HUES6 (cell line): Measurements from ENCODE around the gene ZNF516.

ENCODE experiments used
- H3K27ac ChIP-seq: 2 replicates; pipeline ENCODE4 v1.7.0; 2013; ENCODE audit warnings: low read depth, mild to moderate bottlenecking, low read length, inconsistent platforms
- H3K27me3 ChIP-seq: 2 replicates; pipeline ENCODE4 v1.6.1; 2013; ENCODE audit warnings: low read length; ENCODE audit not compliant: control insufficient read depth, insufficient read depth
- H3K36me3 ChIP-seq: 2 replicates; pipeline ENCODE4 v1.6.1; 2013; ENCODE audit warnings: low read length; ENCODE audit not compliant: control insufficient read depth, insufficient read depth
- H3K4me1 ChIP-seq: 2 replicates; pipeline ENCODE4 v1.6.1; 2013; ENCODE audit warnings: low read length; ENCODE audit not compliant: control insufficient read depth, insufficient read depth
- H3K4me3 ChIP-seq: 2 replicates; pipeline ENCODE4 v1.5.1; 2013; ENCODE audit warnings: low read depth, low read length
- H3K9ac ChIP-seq: one replicate; pipeline ENCODE4 v1.6.1; 2013; ENCODE audit warnings: mild to moderate bottlenecking, low read length
- H3K9me3 ChIP-seq: 2 replicates; pipeline ENCODE4 v1.6.1; 2013; ENCODE audit warnings: low read depth, low read length; ENCODE audit not compliant: control insufficient read depth, insufficient read depth

The ZNF516 gene

DNA sequence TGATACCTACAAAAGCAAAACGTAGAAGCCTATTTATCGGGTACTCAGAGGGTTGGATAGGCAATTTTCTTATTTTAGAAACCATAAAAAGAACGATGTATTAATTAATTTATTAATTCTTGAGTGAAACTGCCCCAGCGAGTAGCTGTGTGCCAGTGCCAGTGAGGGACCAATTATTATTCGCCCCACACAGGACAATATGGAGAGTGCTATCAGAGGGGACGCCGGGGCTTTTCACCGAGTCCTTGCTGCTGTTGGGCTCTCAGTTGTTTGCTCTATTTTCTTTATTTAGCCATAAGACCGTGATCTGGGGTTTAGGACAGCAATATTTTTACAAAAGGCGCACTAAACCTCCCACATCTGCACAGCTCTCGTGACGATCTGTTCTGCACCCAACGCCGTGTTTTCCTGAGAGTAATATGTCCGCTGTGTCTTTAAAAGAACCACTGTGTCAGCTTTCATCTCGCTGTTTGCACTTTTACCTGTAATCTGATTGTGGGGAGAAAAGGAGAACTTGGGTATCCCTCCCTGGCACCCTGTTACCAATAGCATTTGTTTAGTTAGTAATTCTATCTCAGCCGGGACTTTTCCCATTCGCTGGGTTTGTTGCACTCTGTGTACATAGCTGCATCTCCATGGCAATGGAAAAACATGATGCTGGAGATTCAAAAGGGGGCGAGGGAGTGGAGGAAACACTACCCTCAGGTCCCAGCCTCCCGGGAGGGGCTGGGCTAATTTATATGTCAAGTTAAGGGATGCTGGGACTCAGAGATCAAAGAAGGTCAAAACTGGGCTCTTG is 30.1 kb upstream of the ZNF516 start:
- Histone ChIP-seq H3K27me3 (no peaks in the 10 kb centered on the region), H3K4me1 (peaks cover 47% of the 10 kb centered on the region), H3K36me3 (no peaks in the 10 kb centered on the region), H3K27ac (no peak overlapping the region), H3K4me3 (peak overlapping the region; percentile 57), H3K9ac (peak overlapping the region; percentile 42), H3K9me3 (no peaks in the 10 kb centered on the region)

- Histone ChIP-seq H3K4me1 (peaks cover 49% of the 10 kb centered on the region), H3K27me3 (no peaks in the 10 kb centered on the region), H3K4me3 (no peak overlapping the region), H3K27ac (no peak overlapping the region), H3K9me3 (no peaks in the 10 kb centered on the region), H3K36me3 (no peaks in the 10 kb centered on the region), H3K9ac (no peak overlapping the region)
Measured at GRCh38 chr18:76524477-76524876, 29.4 kb upstream of the ZNF516 start.

DNA sequence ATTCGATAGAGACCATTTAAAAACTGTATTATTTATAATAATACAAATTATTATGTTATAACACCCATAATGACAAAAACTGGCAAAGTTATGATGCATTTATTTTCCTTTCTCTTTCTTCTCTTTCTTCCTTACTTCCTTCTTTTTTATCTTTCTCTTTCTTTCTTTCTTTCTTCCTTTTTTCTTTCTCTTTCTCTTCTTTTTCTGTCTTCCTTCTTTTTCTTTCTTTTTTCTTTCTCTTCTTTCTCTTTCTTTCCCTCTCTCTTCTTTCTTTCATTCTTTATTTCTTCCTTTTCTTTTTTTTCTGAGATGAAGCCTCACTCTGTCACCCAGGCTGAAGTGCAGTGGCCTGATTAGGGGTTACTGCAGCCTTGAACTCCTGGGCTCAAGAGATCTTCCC is 27.5 kb upstream of the ZNF516 start:
- peaks cover 50% of the 10 kb centered on the region for H3K4me1 ChIP-seq
- no peak overlapping the region for H3K9ac ChIP-seq
- H3K9me3 ChIP-seq = no peaks in the 10 kb centered on the region
- H3K36me3 ChIP-seq = no peaks in the 10 kb centered on the region
- H3K27ac ChIP-seq = no peak overlapping the region
- H3K4me3 ChIP-seq = no peak overlapping the region
- no peaks in the 10 kb centered on the region for H3K27me3 ChIP-seq

DNA sequence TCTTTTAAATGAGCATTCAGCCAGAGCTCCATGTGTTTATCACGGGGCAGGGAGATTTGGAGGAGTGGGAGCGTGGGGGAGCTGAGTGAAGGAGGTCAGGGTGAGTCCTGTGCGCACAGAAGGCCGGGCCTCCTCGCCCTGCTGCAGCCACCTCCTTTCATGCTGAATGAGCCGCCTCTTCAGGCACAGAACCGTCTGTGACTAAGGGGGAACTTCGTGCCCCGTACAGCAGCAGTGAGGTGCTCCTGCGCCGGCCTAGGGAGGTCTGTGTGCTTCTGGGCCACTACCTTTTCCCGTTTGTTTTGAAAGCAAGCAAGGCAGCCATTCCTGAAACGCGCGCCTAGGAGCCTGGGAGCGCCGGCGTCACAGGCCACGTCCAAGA is 27.1 kb upstream of the ZNF516 start:
- Histone ChIP-seq H3K9ac (peak overlapping the region; percentile 61), H3K27ac (peak overlapping the region; percentile 74; the same call in 1 of the 2 replicates)

DNA sequence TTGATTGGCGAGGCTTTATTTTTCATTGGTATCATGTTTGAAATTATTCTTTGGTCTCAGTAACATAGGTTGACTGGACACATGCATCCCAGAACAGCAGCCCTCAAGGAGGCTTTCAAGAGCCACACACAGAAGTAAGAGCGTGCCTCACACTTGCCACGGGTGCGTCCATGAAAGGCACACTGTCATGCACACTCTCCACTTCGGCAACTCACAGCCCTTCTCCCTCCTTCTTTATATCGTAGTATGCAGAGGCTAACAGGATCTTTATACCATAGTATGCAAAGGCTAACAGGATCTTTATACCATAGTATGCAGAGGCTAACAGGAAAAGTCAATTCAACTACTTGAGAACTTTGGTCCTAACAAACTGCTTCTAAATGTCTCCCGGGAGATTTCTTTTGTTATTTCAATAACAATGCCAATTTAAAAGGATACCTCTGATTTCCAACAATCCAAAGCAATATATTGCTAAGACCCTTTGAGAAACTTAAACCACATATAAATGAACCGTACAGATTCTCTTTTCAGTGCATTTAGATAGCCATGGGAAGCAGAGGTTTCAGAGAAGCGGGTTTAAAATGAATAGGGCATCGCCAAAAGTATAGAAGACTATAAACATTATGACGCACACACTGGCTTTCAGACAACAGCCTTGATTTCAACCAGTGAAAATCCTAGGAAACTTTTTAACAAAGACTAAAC is 26.5 kb upstream of the ZNF516 start:
- Histone ChIP-seq H3K4me1 (peaks cover 52% of the 10 kb centered on the region), H3K9ac (peak overlapping the region; percentile 61)

More for the DNA sequence above, 27.1 kb upstream of the ZNF516 start:
- Histone ChIP-seq H3K36me3 (no peaks in the 10 kb centered on the region), H3K4me3 (peak overlapping the region; percentile 11; the same call in 1 of the 2 replicates), H3K27me3 (no peaks in the 10 kb centered on the region), H3K4me1 (peaks cover 52% of the 10 kb centered on the region), H3K9me3 (no peaks in the 10 kb centered on the region)

GRCh38 chr18:76518860-76519538 is 24.0 kb upstream of the ZNF516 start:
- H3K27me3 ChIP-seq = no peaks in the 10 kb centered on the region
- peaks cover 45% of the 10 kb centered on the region for H3K4me1 ChIP-seq
- peak overlapping the region; percentile 20 for H3K9ac ChIP-seq
- peak overlapping the region; percentile 20; the same call in 1 of the 2 replicates for H3K27ac ChIP-seq
- H3K9me3 ChIP-seq = no peaks in the 10 kb centered on the region
- H3K4me3 ChIP-seq = peak overlapping the region; percentile 63
- no peaks in the 10 kb centered on the region for H3K36me3 ChIP-seq

More for the DNA sequence above, 26.5 kb upstream of the ZNF516 start:
- H3K4me3 ChIP-seq = peak overlapping the region; percentile 11; the same call in 1 of the 2 replicates
- no peaks in the 10 kb centered on the region for H3K27me3 ChIP-seq
- H3K9me3 ChIP-seq = no peaks in the 10 kb centered on the region
- H3K27ac ChIP-seq = peak overlapping the region; percentile 74; the same call in 1 of the 2 replicates
- no peaks in the 10 kb centered on the region for H3K36me3 ChIP-seq

- no peaks in the 10 kb centered on the region for H3K9me3 ChIP-seq
- H3K27me3 ChIP-seq = no peaks in the 10 kb centered on the region
- peak overlapping the region; percentile 63 for H3K4me3 ChIP-seq
- peaks cover 45% of the 10 kb centered on the region for H3K4me1 ChIP-seq
- no peaks in the 10 kb centered on the region for H3K36me3 ChIP-seq
- H3K9ac ChIP-seq = peak overlapping the region; percentile 20
- H3K27ac ChIP-seq = peak overlapping the region; percentile 20; the same call in 1 of the 2 replicates
Measured at GRCh38 chr18:76518123-76518859, 23.2 kb upstream of the ZNF516 start.

GRCh38 chr18:76515576-76515975 is 20.5 kb upstream of the ZNF516 start:
- Histone ChIP-seq H3K4me3 (no peak overlapping the region), H3K36me3 (no peaks in the 10 kb centered on the region), H3K4me1 (peaks cover 26% of the 10 kb centered on the region), H3K27me3 (no peaks in the 10 kb centered on the region), H3K27ac (no peak overlapping the region), H3K9ac (no peak overlapping the region), H3K9me3 (no peaks in the 10 kb centered on the region)

DNA sequence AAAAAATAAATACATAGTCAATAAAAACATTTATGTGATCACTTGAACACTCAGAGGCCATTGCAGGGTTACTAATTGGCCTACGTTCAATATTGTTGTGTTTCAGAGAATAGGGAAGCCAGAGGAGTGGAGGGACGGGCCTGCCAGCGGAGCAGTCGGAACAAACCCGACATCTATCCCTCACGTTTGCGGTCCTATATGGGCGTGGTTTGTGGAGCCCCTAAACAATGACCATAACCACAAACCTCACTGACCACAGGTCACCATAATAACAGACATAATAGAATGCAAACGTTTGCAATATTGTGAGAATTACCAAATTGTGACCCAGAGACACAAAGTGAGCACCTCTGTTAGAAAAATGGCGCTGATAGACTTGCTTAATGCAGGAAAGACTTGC is 19.5 kb upstream of the ZNF516 start:
- no peaks in the 10 kb centered on the region for H3K9me3 ChIP-seq
- H3K4me3 ChIP-seq = no peak overlapping the region
- H3K27me3 ChIP-seq = no peaks in the 10 kb centered on the region
- H3K27ac ChIP-seq = no peak overlapping the region
- H3K4me1 ChIP-seq = peaks cover 22% of the 10 kb centered on the region
- H3K9ac ChIP-seq = no peak overlapping the region
- H3K36me3 ChIP-seq = no peaks in the 10 kb centered on the region

- peaks cover 9% of the 10 kb centered on the region for H3K4me1 ChIP-seq
- no peaks in the 10 kb centered on the region for H3K9me3 ChIP-seq
- H3K4me3 ChIP-seq = no peak overlapping the region
- no peak overlapping the region for H3K27ac ChIP-seq
- H3K9ac ChIP-seq = no peak overlapping the region
- no peaks in the 10 kb centered on the region for H3K27me3 ChIP-seq
- H3K36me3 ChIP-seq = no peaks in the 10 kb centered on the region
Measured at GRCh38 chr18:76507830-76508385, 12.9 kb upstream of the ZNF516 start.
